Thyroid gland (tissue), 4 donors: ENCODE measurements around the gene VMP1.

ENCODE experiments used
- CTCF ChIP-seq, 6 experiments: fragments of 200-600 bp in 3 of 6; fragments of 450-650 bp in 3 of 6; sonication (generic) in 3 of 6; IDR thresholded peaks; one replicate each; pipeline ENCODE4 v1.5.1; 2016 to 2019; ENCODE audit warnings: antibody characterized with exemption in 6 of 6, mild to moderate bottlenecking in 2 of 6, inconsistent platforms in 1 of 6, moderate library complexity in 1 of 6
- POLR2A ChIP-seq, 2 donors: fragments of 450-650 bp; IDR thresholded peaks; one replicate each; pipeline ENCODE4 v1.6.1; 2017; ENCODE audit warnings: antibody characterized with exemption in 2 of 2, mild to moderate bottlenecking in 2 of 2, moderate library complexity in 1 of 2

GRCh38 chr17:59680314-59680713, 27.1 kb upstream of the VMP1 start:
- no peak for TF ChIP-seq CTCF (IDR thresholded peaks at IDR 0.05)
- no peak for TF ChIP-seq POLR2A (IDR thresholded peaks at IDR 0.05)
